NCI-H1436 (cell line): ENCODE measurements around the gene KLK14.
A peak's percentile ranks its signal among the peaks of the same experiment; 100 is the strongest.

Experiments
- DNase-seq: peaks from one replicate; lab custom pipeline; 2025; lab: John Stamatoyannopoulos, UW

The KLK14 gene

DNA sequence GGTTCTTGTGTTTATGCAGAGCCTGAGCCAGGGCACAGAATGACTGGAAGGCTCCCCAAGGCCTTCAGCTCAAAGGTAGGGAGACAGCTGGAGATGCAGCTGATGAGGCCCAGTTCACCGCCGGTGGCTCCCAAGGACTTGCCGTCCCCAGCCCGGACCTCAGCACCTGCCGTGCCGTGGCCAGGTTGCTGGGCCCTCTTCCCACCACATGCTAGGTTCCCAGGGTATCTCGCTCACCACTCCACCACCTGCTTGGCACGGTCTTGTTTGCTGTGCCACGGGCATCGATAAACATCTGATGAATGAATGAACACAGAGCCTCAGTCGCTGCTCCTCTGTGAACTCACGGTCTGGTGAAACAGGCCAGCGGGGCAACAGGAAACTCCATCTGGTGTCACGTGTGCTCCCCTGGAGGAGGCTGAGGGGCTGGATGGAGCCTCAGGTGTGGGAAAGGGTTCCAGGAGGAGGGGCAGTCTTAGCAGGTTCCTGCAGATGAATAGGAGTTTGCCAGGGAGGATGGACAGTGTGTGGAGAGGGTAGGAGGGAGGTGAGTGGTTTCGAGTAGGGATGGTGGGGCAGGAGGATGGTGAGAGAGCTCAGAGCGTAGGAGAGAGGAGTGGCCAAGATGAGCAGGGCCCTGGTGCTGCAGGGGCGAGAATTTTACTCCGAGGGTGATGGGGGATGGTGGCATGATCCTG, 3.6 kb upstream of the KLK14 start:
- no peak for DNase-seq

DNA sequence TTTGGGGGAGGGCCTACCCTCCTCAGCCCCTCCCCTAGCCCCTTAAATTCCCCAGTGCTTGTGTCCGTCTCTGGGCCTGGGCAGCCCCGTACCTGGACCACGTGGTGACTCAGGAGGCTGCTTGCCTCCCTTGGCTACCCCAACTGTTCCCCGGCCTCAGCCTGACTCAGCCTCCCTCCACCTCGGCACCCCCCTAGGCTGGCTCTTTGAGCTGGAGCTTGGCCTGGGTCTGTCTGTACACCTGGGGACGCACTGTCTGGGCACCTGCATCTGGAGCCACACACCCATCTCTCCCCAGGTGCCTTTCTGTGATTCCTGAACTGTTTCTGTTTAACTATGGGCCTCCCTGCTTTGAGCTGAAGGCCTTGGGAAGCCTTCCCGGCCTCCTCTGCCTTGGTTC, 1.8 kb upstream of the KLK14 start:
- DNase-seq, result no peak

DNA sequence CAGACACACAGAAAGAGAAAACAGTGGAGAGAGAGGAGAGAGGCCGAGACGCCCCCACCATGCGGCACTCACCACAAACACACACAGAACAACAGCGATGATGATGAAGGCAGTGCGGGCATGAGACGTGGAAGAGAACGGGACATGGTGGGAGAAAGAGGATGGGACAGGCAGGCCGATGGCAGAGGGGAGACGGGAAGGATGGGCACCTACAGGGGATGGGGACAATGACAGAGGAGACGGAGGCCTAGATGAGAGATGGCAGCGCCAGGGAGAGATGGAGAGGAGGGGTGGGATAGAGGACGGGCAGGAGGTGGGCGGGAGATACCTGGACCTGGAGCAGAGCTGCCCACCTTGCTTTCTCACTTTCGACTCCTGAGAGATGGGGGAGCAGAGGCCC, 1.1 kb upstream of the KLK14 start:
- DNase-seq, result no peak

DNA sequence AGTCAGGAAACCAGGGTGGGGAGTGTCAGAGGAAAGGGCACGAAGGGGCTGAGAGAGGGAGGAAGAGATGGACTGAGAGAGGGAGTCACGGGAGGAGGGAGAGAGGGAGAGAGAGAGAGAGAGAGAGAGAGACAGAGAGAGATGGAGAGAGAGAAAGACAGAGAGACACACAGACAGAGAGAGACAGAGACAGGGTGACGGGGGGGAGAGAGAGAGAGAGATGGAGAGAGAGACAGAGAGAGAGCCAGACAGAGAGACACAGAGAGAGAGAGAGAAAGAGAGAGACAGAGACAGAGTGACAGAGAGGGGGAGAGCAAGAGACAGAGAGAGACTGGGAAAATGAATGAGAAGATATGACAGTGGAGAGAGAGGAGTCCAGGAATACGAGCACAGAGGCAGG, 494 bp upstream of the KLK14 start:
- DNase-seq, result no peak

DNA sequence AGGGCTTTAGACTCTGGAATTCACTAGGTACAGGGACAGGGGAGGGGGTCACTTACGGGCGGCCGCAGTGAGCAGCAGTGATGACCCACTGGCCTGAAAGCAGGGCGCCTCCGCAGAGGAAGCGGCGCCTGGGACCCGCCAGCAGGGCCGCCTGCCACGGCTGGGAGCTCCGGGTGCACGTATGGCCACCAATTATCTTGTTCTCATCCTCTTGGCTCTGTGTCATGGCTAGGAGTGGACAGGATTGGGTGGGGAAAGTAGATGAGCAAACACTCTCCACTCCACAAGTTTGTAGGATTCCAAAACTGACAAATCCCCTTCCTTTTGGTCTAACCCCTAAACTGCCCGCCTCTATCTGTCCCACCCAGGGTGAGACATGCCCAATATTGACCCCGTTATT, 1.2 kb downstream of the KLK14 start:
- DNase-seq, result no peak

DNA sequence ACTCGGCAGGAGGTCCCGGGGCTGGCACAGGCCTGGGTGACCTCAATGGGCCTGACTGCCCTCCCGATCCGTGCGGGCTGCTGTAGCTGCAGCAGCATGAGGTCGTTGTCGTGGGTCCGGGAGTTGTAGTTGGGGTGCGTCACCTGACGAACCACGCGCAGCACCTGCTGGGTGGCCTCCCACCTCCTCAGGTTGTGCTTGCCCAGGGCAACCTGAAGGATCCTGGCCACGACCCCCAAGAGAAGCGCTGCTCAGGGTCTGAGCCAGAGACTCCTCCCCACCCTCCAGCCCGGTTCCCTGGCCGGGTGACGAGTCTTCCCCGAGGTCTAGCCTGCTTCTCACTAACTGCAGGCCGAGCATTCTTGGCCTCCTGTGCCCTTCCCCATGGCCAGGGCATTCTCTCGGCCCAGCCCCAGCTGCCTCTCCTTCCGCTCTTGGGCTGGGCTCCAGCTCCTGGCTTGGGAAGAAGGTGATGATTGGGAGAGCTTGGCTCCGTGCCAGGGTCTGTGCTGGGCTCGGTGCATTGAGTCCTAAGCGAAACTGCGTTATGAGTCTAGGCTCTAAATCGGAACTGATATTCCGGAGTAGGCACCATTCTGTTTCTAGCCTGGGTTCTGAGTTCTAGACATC, 3.1 kb downstream of the KLK14 start:
- DNase-seq, result no peak

DNA sequence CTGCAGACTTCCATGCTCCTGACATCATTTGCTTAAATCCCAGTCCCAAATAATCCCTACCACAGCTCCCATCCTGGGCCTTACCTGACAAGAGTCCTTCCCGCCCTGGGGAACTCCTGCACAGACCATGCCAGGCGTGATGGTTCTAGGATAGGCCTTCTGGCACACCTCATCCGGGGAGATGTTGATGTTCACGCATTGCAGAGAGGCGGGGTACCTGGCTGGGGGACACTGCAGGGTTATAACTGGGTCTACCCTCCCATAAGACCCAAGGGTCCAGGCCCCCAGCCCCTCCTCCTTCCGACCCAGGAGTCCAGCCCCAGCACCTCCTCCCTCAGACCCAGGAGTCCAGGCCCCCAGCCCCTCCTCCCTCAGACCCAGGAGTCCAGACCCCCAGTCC, 4.0 kb downstream of the KLK14 start:
- DNase-seq, result no peak

DNA sequence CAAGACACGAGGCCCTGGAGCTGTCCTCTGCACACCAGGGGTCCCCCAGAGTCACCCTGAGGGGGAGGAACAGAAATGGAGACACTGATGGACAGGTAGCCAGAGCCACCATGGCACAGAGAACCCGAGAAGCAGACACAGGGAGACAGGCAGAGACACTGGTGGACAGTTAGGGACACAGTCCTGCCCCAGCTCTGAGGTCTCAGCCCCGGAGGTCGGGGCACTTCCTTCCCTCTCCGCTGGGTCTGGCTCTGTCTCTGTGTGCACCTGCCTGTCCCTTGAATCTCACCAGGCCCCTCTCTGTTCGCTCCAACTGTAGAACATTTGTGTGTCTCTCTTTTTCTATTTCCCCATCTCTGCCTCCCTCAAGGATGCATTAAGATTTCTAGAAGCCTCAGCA, 4.6 kb downstream of the KLK14 start:
- no peak for DNase-seq

DNA sequence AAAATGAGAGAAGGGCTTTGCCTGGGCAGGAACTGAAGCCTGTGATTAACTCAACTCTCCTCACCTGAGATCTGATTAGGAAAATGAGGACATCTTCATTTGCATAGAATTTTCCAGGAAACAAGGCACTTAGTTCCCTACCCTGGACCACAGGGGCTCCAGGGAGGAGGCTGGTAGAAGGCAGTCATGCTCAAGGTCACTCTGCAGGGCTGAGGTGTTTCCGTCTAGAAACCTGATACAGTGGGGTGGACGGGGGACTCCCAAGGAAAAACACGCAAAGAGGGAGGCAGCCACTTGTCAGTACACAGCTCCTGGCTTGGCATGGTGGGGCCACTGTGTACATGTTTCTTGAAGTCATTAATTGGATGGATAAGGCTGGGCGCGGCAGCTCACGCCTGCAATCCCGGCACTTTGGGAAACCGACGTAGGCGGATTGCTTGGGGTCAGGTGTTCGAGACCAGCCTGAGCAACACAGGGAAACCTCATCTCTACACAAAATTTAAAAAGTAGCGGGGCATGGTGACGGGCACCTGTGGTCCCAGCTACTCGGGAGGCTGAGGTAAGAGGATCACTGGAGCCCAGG, 6.0 kb downstream of the KLK14 start:
- no peak for DNase-seq

DNA sequence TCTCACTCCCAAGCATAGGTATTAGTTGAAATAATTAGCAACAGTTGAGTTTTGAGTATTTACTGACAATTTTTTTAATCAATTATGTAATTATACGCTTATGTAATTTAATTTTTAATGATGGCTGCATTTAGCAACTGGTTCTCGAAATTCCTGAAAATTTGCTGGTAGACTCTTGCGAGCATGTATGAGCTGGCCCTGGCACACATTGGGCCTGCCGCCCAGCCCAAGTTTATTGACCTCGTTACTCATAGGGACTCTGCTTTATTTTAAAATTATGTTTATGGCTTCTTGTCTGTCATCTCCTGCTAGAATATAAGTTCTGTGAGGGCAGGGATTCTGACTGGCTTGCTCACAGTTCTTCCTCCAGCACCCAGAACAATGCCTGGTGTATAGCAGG, 6.7 kb downstream of the KLK14 start:
- DNase-seq, result no peak

GRCh38 chr19:51071095-51071405, 11.6 kb downstream of the KLK14 start:
- peak; percentile 21 for DNase-seq

- no peak for DNase-seq
Measured at GRCh38 chr19:51070334-51071094, 12.2 kb downstream of the KLK14 start.

DNA sequence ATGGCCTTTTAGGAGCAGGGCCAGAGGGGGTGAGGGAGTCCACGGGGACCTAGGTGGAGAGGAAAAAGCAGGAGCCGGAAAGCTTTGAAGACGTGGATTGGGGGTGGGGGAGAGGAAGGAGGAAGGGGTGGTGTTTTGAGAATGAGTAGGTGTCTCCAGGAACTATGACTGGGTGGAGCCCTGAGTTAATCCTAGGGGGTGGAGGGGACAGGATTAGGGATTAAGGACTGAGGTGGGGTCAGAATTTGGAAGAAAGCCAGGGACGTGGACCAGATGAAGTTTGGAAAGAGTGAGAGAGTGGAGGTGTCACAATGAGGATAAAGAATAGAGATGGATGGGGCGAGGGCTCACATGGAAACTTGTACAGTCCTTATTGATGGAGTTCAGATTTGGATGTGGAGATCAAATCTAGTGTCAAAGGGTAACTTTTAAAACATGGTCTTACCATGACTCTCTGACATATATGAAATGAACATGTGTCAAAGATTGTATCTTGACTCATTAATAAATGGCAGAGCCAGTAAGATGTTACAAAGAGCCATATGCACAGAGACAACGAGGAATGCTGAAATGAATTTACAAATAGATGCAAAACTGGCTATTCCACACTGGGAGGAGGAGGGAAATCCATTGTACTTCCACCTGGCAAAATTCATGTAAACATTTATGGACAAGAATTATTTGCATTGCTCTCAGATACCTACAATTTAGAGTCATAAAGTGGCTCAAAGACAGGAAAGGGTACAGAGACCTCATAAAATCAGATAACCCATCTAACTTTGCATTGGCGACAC, 16.1 kb downstream of the KLK14 start:
- no peak for DNase-seq

GRCh38 chr19:51065221-51065960, 17.3 kb downstream of the KLK14 start:
- DNase-seq, result no peak

DNA sequence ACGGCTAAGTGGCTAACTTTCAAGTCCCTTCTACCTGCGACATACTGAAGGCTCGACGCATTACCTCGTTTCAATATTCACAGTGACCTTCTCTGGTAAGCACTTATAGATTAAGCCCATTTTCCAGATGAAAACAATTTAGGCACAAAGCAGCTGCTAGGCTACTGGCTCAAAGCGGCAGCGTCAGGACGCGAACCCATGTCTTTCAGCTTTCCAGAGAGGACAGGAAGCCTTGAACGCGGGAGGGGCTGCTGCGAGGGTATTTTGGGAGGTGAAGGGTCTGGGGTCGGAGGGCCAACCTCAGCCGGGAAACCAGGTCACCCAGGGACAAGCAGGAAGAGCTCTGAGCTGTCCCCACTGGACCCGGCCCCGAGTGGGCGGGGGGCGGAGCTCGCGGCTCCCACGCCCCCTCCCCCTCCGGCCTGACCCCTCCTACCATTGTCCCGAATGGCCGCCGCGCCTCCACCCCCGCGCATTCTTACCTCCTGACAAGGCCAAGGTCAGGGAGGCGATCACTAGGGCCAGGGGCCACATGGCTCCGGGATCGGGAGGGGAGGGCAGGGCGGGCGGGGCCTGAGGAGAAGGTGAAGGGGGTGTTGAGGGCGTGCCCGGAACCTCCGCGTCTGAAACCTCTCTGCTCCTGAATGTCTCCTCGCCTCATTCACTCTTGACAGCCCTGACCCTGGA, 18.0 kb downstream of the KLK14 start, which contains the start of gene KLK13:
Gene KLK13, minus strand, starts transcription at position 559 of the 687 bp plus-strand sequence. Its CDS starts 25 bp downstream, at position 534.
- DNase-seq, result no peak

- no peak for DNase-seq
Measured at GRCh38 chr19:51063664-51064063, 19.0 kb downstream of the KLK14 start.

- no peak for DNase-seq
Measured at GRCh38 chr19:51060973-51061372, 21.7 kb downstream of the KLK14 start.

DNA sequence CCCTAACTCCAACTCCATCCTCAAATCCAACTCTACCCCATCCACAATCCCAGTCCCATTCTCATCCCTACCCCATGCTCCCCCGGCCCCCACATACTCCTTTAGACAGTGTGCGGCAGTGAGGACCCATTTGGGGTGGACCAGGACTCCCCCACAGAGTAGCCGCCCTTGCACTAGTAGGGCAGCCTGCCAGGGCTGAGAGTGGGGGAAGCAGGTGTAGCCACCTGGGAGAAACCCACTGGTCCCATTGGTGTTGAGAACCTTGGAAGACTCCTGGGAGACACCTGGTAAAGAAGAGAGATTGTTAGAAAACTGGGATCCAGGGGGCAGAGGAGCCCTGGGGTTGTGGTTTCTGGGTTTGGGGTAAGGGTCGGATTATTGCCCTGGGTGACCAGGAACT, 22.4 kb downstream of the KLK14 start:
- DNase-seq, result no peak

DNA sequence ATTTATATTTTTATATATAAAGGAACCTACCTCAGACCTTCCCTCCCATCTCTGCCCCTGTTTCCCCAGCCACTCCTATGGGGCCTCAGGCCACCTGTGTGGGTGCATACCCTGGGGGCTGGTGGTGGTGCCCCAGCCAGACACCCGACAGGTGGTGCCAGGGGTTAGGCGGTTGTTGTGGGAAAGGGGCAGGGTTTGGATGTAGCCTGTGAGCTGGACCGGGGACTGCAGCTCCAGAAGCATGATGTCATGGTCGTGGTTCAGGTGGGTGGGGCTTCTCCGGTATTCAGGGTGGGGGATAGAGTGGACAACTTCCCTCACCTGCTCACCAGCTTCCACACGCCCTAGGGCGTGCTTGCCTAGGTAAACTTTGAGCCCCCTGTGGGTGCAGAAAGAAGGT, 23.0 kb downstream of the KLK14 start:
- DNase-seq, result no peak

DNA sequence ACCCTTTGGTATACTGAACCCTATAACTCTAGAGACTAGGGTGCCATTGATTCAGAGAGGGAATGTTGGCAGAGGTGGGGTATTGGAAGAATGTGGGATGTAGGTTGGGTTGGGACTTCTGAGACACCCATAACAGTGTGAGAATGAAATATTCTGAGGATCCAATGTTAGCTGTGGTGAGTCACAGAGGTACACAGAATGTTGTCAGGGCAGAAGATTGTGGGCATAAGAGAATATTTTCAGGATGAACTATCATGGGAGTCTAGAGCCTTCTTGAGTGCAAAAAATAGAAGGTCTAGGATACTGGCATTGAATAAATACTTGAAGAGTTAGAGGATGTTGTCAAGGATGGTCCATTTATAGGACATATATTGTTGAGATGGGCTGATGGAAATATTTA, 26.8 kb downstream of the KLK14 start:
- no peak for DNase-seq

- DNase-seq, result no peak
Measured at GRCh38 chr19:51047031-51047335, 35.7 kb downstream of the KLK14 start.
